Astrocyte (in vitro differentiated cells and primary cell): Measurements from ENCODE around the gene HLCS. TPM values are rescaled to one million over a fixed set of nuclear protein-coding genes. Genes with fewer than 3 reads are reported as not detected.
A peak's percentile ranks its signal among the peaks of the same experiment; 100 is the strongest.

ENCODE experiments used
- DNase-seq: peaks from one replicate; pipeline ENCODE4 v3.0.0-alpha.2; 2010; ENCODE audit warnings: low read depth
- FAIRE-seq: peaks from 2 replicates; lab custom pipeline; 2011; peaks lifted over from hg19 to GRCh38; lab: Jason Lieb, UNC
- H2AFZ ChIP-seq: 2 replicates; pipeline ENCODE4 v1.6.0; 2012; ENCODE audit warnings: low read depth, low read length, inconsistent platforms
- H3K27ac ChIP-seq: 2 replicates; pipeline ENCODE4 v1.5.1; 2011; ENCODE audit warnings: low read depth, low read length, inconsistent platforms
- H3K27me3 ChIP-seq: 2 replicates; pipeline ENCODE4 v1.6.0; 2011; ENCODE audit warnings: low read length, inconsistent platforms; ENCODE audit not compliant: insufficient read depth
- H3K36me3 ChIP-seq: 2 replicates; pipeline ENCODE4 v1.5.1; 2011; ENCODE audit warnings: low read length, inconsistent platforms; ENCODE audit not compliant: insufficient read depth
- H3K4me1 ChIP-seq: 2 replicates; pipeline ENCODE4 v1.5.1; 2011; ENCODE audit warnings: low read length, inconsistent platforms; ENCODE audit not compliant: insufficient read depth
- H3K4me2 ChIP-seq: 2 replicates; pipeline ENCODE4 v1.6.0; 2012; ENCODE audit warnings: low read length, inconsistent platforms
- H3K4me3 ChIP-seq: 2 replicates; pipeline ENCODE4 v1.5.1; 2011; ENCODE audit warnings: low read depth, mild to moderate bottlenecking, low read length, inconsistent platforms; ENCODE audit not compliant: insufficient read depth
- H3K79me2 ChIP-seq: 2 replicates; pipeline ENCODE4 v1.6.0; 2012; ENCODE audit warnings: mild to moderate bottlenecking, low read length, inconsistent platforms; ENCODE audit not compliant: insufficient read depth
- H3K9ac ChIP-seq: 2 replicates; pipeline ENCODE4 v1.6.0; 2012; ENCODE audit warnings: mild to moderate bottlenecking, low read length, inconsistent platforms
- H3K9me3 ChIP-seq: 2 replicates; pipeline ENCODE4 v1.5.1; 2012; ENCODE audit warnings: low read depth, mild to moderate bottlenecking, low read length, inconsistent platforms; ENCODE audit not compliant: insufficient read depth
- H4K20me1 ChIP-seq: 2 replicates; pipeline ENCODE4 v1.6.0; 2012; ENCODE audit warnings: low read length, inconsistent platforms; ENCODE audit not compliant: insufficient read depth
- H3K27ac Mint-ChIP-seq: one replicate; pipeline ENCODE4 v1.8.0; 2021; ENCODE audit warnings: mild to moderate bottlenecking, mixed read lengths; ENCODE audit not compliant: unreplicated experiment
- H3K27me3 Mint-ChIP-seq: one replicate; pipeline ENCODE4 v1.8.0; 2021; ENCODE audit warnings: low read depth, mixed read lengths; ENCODE audit not compliant: unreplicated experiment
- H3K36me3 Mint-ChIP-seq: one replicate; pipeline ENCODE4 v1.8.0; 2021; ENCODE audit warnings: low read depth, mixed read lengths; ENCODE audit not compliant: unreplicated experiment
- H3K4me1 Mint-ChIP-seq: one replicate; pipeline ENCODE4 v1.8.0; 2021; ENCODE audit warnings: low read depth, mixed read lengths; ENCODE audit not compliant: unreplicated experiment
- H3K4me3 Mint-ChIP-seq: one replicate; pipeline ENCODE4 v1.8.0; 2021; ENCODE audit warnings: mild to moderate bottlenecking, moderate library complexity, mixed read lengths; ENCODE audit not compliant: unreplicated experiment
- H3K9me3 Mint-ChIP-seq: one replicate; pipeline ENCODE4 v1.8.0; 2021; ENCODE audit warnings: mild to moderate bottlenecking, mixed read lengths; ENCODE audit not compliant: unreplicated experiment
- EZH2 ChIP-seq: IDR thresholded peaks from 2 replicates; pipeline ENCODE4 v1.6.1; 2012; ENCODE audit warnings: mild to moderate bottlenecking, low read length, inconsistent platforms; ENCODE audit not compliant: insufficient read depth
- total RNA-seq: library from RNA; stranded (reverse); gene quantifications from 2 replicates; pipeline ENCODE4 v1.2.1, GENCODE V29; 2021
- TF ChIP-seq, protein P1 (sequence below): IDR thresholded peaks from 2 replicates; pipeline ENCODE4 v1.5.1; 2011; ENCODE audit warnings: low read depth, mild to moderate bottlenecking, inconsistent platforms, low read length, moderate library complexity; ENCODE audit not compliant: insufficient read depth

Gene HLCS
- total RNA-seq, 1 donor from 2014 or later, result 20.9 TPM

DNA sequence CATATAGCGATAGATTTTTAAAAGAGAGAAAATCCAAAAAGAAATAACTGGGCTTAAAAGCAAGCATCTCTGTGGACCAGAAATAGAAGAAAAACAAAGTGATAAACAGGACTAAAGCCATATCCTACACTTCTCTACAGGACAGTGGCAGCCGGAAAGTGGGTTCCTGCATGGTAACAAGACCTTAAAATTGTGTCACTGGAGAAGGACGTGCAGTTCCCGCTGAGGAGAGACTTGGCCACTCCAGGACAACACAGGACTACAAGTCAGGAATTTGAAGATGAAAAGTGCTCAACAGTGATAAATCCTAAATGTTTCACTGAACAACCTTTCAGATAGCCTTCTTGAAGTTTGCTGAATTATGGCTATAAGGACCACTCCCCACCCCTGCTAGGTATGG, 1.9 kb upstream of the HLCS start:
- no peaks in the 10 kb centered on the region for H3K36me3 Mint-ChIP-seq
- H3K9me3 Mint-ChIP-seq, result no peaks in the 10 kb centered on the region
- Histone ChIP-seq H3K4me2 (no peak overlapping the region), H3K9me3 (no peaks in the 10 kb centered on the region), H3K27ac (no peak overlapping the region), H3K79me2 (peaks cover 10% of the 10 kb centered on the region), H3K4me1 (no peaks in the 10 kb centered on the region), H3K27me3 (no peaks in the 10 kb centered on the region), H4K20me1 (no peaks in the 10 kb centered on the region), H2AFZ (no peak overlapping the region), H3K9ac (no peak overlapping the region), H3K36me3 (no peaks in the 10 kb centered on the region), H3K4me3 (no peak overlapping the region)
- FAIRE-seq (no peak), DNase-seq (no peak)
- TF ChIP-seq, protein P1, sequence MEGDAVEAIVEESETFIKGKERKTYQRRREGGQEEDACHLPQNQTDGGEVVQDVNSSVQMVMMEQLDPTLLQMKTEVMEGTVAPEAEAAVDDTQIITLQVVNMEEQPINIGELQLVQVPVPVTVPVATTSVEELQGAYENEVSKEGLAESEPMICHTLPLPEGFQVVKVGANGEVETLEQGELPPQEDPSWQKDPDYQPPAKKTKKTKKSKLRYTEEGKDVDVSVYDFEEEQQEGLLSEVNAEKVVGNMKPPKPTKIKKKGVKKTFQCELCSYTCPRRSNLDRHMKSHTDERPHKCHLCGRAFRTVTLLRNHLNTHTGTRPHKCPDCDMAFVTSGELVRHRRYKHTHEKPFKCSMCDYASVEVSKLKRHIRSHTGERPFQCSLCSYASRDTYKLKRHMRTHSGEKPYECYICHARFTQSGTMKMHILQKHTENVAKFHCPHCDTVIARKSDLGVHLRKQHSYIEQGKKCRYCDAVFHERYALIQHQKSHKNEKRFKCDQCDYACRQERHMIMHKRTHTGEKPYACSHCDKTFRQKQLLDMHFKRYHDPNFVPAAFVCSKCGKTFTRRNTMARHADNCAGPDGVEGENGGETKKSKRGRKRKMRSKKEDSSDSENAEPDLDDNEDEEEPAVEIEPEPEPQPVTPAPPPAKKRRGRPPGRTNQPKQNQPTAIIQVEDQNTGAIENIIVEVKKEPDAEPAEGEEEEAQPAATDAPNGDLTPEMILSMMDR, result no peak
- no peak for TF ChIP-seq EZH2
- H3K27me3 Mint-ChIP-seq, result no peaks in the 10 kb centered on the region
- H3K4me1 Mint-ChIP-seq, result peaks cover 5% of the 10 kb centered on the region
- no peak overlapping the region for H3K4me3 Mint-ChIP-seq
- no peak overlapping the region for H3K27ac Mint-ChIP-seq

DNA sequence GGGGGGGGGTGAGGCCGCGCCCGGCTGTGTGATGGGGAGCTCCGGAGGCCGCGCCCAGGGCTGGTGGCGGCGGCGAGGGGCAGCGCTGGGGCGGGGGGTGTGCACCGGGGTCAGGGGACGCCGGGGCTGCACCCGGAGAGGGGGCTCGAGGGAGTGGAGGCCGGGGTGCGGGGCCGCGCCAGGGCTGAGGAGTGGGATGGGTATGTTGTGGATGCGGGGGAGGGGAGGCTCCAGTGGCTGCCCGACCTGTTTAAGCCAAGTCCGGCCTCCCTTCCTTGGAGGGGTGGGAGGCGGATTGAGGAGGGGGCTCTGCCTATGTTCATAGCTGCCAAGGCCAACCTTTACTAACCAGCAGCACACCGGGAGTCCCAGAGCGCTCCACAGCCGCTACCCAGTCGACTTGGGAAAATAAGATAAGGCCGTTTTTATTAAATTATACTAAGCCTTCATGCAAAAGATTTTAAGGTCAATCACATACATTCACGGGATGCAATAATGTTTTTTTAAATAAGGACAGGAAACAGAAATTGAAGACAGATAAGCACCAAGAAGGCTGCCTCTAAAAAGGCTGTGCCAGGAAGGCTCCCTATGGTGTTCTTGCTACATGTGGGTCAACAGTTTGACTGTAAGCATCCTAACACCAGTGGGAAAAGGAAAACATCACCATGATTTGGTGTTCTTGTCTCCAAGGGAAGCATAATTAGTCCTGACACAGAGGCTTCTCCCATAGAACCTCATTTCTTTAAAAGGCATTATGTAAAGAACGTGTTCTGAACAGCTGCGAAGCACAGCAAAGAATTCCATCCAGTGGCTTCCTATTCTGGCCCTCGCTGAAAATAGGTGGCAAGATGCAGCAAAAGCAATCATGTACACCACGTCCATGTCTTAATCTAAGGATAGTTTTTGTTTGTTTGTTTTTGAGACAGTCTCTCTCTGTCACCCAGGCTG, 626 bp upstream of the HLCS start:
- Mint-ChIP-seq H3K36me3 (peaks cover 1% of the 10 kb centered on the region), H3K4me1 (peaks cover 6% of the 10 kb centered on the region), H3K27ac (no peak overlapping the region), H3K4me3 (peak overlapping the region; percentile 82), H3K9me3 (no peaks in the 10 kb centered on the region), H3K27me3 (no peaks in the 10 kb centered on the region)
- peak overlapping the region; percentile 57 for H3K4me3 ChIP-seq
- no peaks in the 10 kb centered on the region for H3K9me3 ChIP-seq
- no peaks in the 10 kb centered on the region for H3K36me3 ChIP-seq
- H3K4me2 ChIP-seq, result peak overlapping the region; percentile 87
- H3K9ac ChIP-seq, result peak overlapping the region; percentile 78
- H3K27ac ChIP-seq, result peak overlapping the region; percentile 52
- no peaks in the 10 kb centered on the region for H3K4me1 ChIP-seq
- no peak for TF ChIP-seq EZH2
- TF ChIP-seq, protein P1, result no peak
- H4K20me1 ChIP-seq, result no peaks in the 10 kb centered on the region
- H3K27me3 ChIP-seq, result no peaks in the 10 kb centered on the region
- no peak for FAIRE-seq
- no peak overlapping the region for H2AFZ ChIP-seq
- H3K79me2 ChIP-seq, result peaks cover 10% of the 10 kb centered on the region
- DNase-seq, result no peak

DNA sequence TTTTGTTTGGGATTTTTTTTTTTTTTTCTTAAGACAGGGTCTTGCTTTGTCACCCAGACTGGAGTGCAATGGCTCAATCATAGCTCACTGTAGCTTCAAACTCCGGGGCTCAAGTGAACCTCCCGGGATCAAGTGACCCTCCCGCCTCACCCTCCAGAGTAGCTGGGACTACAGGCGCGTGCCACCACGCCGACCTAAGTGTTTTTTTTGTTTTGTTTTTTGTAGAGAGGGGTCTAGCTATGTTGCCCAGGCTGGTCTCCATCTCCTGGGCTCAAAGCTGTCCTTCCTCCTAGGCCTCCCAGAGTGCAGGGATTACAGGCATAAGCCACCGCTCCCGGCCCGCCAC, 776 bp downstream of the HLCS start:
- peak overlapping the region; percentile 87 for H3K4me2 ChIP-seq
- H3K36me3 Mint-ChIP-seq, result peaks cover 9% of the 10 kb centered on the region
- H3K79me2 ChIP-seq, result peaks cover 10% of the 10 kb centered on the region
- TF ChIP-seq EZH2, result no peak
- TF ChIP-seq, protein P1, result no peak
- H3K4me1 Mint-ChIP-seq, result peaks cover 6% of the 10 kb centered on the region
- H3K36me3 ChIP-seq, result no peaks in the 10 kb centered on the region
- no peaks in the 10 kb centered on the region for H3K27me3 ChIP-seq
- H3K9ac ChIP-seq, result peak overlapping the region; percentile 83
- FAIRE-seq (no peak), DNase-seq (no peak)
- H3K4me3 Mint-ChIP-seq, result peak overlapping the region; percentile 89
- H3K4me1 ChIP-seq, result no peaks in the 10 kb centered on the region
- peak overlapping the region; percentile 80 for H2AFZ ChIP-seq
- no peaks in the 10 kb centered on the region for H3K27me3 Mint-ChIP-seq
- peak overlapping the region; percentile 65 for H3K4me3 ChIP-seq
- H3K27ac ChIP-seq, result peak overlapping the region; percentile 57
- H4K20me1 ChIP-seq, result no peaks in the 10 kb centered on the region
- H3K9me3 ChIP-seq, result no peaks in the 10 kb centered on the region
- no peaks in the 10 kb centered on the region for H3K9me3 Mint-ChIP-seq
- H3K27ac Mint-ChIP-seq, result peak overlapping the region; percentile 31
